CD4-positive, alpha-beta T cell (primary cell): Measurements from ENCODE around the gene ZC3H4. TPM values are rescaled to one million over a fixed set of nuclear protein-coding genes. Genes with fewer than 3 reads are reported as not detected.

ENCODE experiments used
- ATAC-seq: fragments of 200-7000 bp; cut with Tn5 transposase; one replicate; pipeline ENCODE4 v1.10.0; 2022; ENCODE audit warnings: mild to moderate bottlenecking; ENCODE audit not compliant: poor library complexity
- CTCF ChIA-PET: fragments of 350-600 bp; sonication (Branson Sonifier 250); formaldehyde crosslinking; loops from one replicate; lab custom pipeline; 2021; ENCODE audit warnings: antibody characterized with exemption, inconsistent platforms; lab: Charles Lee
- POLR2A ChIA-PET: fragments of 350-600 bp; sonication (Branson Sonifier 250); formaldehyde crosslinking; loops from one replicate; lab custom pipeline; 2021; ENCODE audit warnings: antibody characterized with exemption, inconsistent platforms; lab: Charles Lee
- DNase-seq, 14 experiments: peaks; one replicate each; pipeline ENCODE4 v3.0.0-alpha.2; 2013 to 2020; ENCODE audit warnings: mixed read lengths in 2 of 14
- H3K27ac ChIP-seq, 2 donors: one replicate each; pipeline versions ENCODE4 v1.5.1 to v1.7.0; 2013; ENCODE audit warnings: low read length in 2 of 2, low read depth in 1 of 2, mild to moderate bottlenecking in 1 of 2
- H3K27me3 ChIP-seq, 2 experiments: 1 replicate in 1 of 2; 2 replicates in 1 of 2; pipeline versions ENCODE4 v1.6.1 to v1.7.0; 2013; ENCODE audit warnings: low read length in 2 of 2, control low read depth in 1 of 2, mild to moderate bottlenecking in 1 of 2, moderate library complexity in 1 of 2; ENCODE audit not compliant: insufficient read depth in 2 of 2, control insufficient read depth in 1 of 2
- H3K36me3 ChIP-seq: one replicate; pipeline ENCODE4 v1.6.1; 2013; ENCODE audit warnings: low read length, control low read depth; ENCODE audit not compliant: insufficient read depth
- H3K4me1 ChIP-seq: one replicate; pipeline ENCODE4 v1.6.1; 2013; ENCODE audit warnings: low read length, control low read depth; ENCODE audit not compliant: insufficient read depth
- H3K4me3 ChIP-seq: one replicate; pipeline ENCODE4 v1.5.1; 2013; ENCODE audit warnings: mild to moderate bottlenecking, low read length, moderate library complexity
- H3K9me3 ChIP-seq, 2 experiments: 1 replicate in 1 of 2; 2 replicates in 1 of 2; pipeline versions ENCODE4 v1.6.1 to v1.7.0; 2013; ENCODE audit warnings: low read length in 2 of 2, mild to moderate bottlenecking in 2 of 2, control low read depth in 1 of 2, moderate library complexity in 1 of 2; ENCODE audit not compliant: control insufficient read depth in 1 of 2, insufficient read depth in 1 of 2
- H3K27ac Mint-ChIP-seq: one replicate; pipeline ENCODE4 v1.8.0; 2020; ENCODE audit warnings: mixed read lengths
- H3K27me3 Mint-ChIP-seq: one replicate; pipeline ENCODE4 v1.8.0; 2021; ENCODE audit warnings: mixed read lengths
- H3K36me3 Mint-ChIP-seq: one replicate; pipeline ENCODE4 v1.8.0; 2021; ENCODE audit warnings: low read depth, mixed read lengths
- H3K4me1 Mint-ChIP-seq: one replicate; pipeline ENCODE4 v1.8.0; 2021; ENCODE audit warnings: low read depth, mixed read lengths
- H3K4me3 Mint-ChIP-seq: one replicate; pipeline ENCODE4 v1.8.0; 2020; ENCODE audit warnings: mild to moderate bottlenecking, mixed read lengths
- H3K9me3 Mint-ChIP-seq: one replicate; pipeline ENCODE4 v1.8.0; 2020; ENCODE audit warnings: mixed read lengths
- intact Hi-C, 2 experiments: fragments of 100-400 bp; cut with DNase I in 1 of 2; cut with micrococcal nuclease in 1 of 2; formaldehyde crosslinking; loops; one replicate each; pipeline versions ENCODE4 v1.15.1 to v1.9.0; 2023 to 2025; cut with DNase I, micrococcal nuclease
- total RNA-seq, 174 experiments: library from RNA in 2 of 174; stranded (reverse) in 2 of 174; gene quantifications; one replicate each; pipeline ENCODE4 v1.2.3 and lab custom pipeline; 2021 to 2026
- TF ChIP-seq, protein P1 (sequence below): fragments of 200-600 bp; IDR thresholded peaks from one replicate; pipeline ENCODE4 v1.8.0; 2022; ENCODE audit warnings: antibody characterized with exemption, mild to moderate bottlenecking

ZC3H4 gene
- total RNA-seq, 2 experiments from 2014 or later, result 39.4 to 43.7 TPM

DNA sequence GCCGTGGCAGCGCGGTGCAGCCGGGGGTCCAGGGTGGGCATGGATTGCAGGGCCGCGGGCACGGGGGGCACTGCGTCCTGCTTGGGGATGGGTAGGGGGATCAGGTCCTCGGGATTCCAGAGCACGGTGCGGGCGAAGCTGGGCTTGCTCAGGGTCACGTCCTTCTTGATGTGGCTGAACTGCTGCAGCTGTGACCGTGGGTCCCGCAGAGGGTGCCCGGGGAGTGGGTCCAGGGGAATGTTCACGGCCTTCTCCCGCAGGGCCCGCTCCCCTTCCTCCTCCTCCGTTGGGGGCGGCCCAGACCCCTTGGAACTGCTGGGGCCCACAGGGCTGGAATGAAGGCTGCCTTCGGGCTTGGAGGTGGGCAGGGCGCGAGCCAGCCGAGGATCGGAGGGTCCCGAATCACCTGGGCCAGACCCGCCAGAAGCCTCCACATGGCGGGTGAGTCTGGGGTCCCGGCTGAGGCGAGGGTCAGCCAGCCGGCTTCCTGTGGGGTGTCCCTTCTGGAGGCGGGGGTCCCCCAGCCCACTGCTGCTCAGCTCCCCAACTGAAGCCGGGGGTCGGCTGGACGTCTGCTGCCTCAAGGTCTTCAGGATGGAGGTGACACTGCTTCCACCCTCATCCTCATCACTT lies 46.2 kb downstream of the ZC3H4 start:
- ChIA-PET POLR2A (no interaction called here), CTCF (no interaction called here)
- TF ChIP-seq, protein P1, sequence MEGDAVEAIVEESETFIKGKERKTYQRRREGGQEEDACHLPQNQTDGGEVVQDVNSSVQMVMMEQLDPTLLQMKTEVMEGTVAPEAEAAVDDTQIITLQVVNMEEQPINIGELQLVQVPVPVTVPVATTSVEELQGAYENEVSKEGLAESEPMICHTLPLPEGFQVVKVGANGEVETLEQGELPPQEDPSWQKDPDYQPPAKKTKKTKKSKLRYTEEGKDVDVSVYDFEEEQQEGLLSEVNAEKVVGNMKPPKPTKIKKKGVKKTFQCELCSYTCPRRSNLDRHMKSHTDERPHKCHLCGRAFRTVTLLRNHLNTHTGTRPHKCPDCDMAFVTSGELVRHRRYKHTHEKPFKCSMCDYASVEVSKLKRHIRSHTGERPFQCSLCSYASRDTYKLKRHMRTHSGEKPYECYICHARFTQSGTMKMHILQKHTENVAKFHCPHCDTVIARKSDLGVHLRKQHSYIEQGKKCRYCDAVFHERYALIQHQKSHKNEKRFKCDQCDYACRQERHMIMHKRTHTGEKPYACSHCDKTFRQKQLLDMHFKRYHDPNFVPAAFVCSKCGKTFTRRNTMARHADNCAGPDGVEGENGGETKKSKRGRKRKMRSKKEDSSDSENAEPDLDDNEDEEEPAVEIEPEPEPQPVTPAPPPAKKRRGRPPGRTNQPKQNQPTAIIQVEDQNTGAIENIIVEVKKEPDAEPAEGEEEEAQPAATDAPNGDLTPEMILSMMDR, result no peak
- intact Hi-C loops, result no loop called here
- no peak overlapping the region for H3K4me3 Mint-ChIP-seq
- no peak overlapping the region for H3K4me3 ChIP-seq
- H3K4me1 Mint-ChIP-seq, result no peaks in the 10 kb centered on the region
- ATAC-seq (no peak), DNase-seq (no peak)
- no peak overlapping the region for H3K27ac ChIP-seq
- no peaks in the 10 kb centered on the region for H3K27me3 Mint-ChIP-seq
- no peaks in the 10 kb centered on the region for H3K27me3 ChIP-seq
- H3K9me3 Mint-ChIP-seq, result no peaks in the 10 kb centered on the region
- no peaks in the 10 kb centered on the region for H3K4me1 ChIP-seq
- peaks cover 68% of the 10 kb centered on the region for H3K36me3 Mint-ChIP-seq
- H3K9me3 ChIP-seq, result no peaks in the 10 kb centered on the region
- H3K36me3 ChIP-seq, result peaks cover 68% of the 10 kb centered on the region
- no peak overlapping the region for H3K27ac Mint-ChIP-seq

DNA sequence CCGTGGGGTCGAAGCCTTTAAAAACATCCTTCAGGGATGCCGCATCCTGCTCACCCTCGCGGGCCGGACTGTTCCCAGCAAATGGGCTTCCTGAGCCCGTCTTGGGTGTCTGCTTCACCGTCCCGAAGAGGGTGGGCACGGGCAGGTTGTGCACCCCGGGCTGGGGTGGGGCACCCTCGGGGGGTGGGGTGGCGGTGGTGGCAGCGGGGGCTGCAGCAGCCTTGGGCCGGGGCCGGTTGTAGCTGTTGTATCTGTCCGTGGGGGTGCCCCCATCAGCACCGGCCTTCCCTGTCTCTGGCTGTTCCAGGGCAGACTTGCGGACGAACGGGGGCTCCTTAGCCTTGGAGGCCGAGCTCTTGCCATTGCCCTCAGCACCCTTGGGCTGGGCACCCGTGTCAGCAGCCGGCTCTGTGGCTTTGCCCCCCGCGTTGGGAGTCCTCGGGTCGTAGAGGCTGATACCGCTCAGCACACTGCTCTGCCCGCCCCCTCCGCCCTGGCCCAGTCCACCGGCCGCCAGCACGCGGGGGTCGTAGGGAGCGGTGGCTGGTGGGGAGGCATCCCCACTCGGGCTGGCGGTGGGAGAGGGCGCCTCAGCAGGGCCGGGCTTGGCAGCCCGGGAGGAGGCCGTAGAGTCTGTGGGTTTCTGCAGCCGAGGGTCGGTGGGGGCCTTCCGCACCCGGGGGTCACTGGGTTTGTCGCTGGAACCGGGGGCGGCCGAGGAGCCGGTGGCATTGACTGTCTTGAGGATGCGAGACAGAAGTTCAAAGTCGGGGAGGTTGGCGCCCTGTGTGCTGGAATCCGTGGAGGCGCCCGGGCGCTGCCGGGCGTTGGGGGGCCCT lies 47.0 kb downstream of the ZC3H4 start:
- H3K36me3 ChIP-seq, result peaks cover 62% of the 10 kb centered on the region
- no peak overlapping the region for H3K4me3 Mint-ChIP-seq
- CTCF ChIA-PET, result no interaction called here

DNA sequence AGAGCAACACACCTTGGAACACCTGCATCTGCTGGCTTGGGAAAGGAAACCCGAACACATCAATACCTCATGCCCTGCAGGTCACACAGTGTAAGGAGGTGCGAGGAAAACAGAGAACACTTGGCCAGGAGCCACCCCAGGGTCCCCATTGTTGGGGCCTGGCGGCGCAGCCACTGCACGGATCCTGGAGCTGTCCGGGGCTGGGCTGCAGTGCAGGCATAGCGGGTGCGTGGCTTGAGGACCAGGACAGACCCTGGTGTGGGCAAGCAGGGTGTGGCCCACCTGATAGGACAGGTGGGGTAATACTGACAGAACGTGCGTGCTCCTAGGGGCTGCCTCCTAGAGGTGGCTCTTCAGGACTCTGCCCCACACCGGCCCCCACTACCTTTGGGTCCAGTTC lies 48.3 kb downstream of the ZC3H4 start:
- Mint-ChIP-seq H3K9me3 (no peaks in the 10 kb centered on the region), H3K27me3 (no peaks in the 10 kb centered on the region), H3K4me3 (no peak overlapping the region), H3K4me1 (no peaks in the 10 kb centered on the region), H3K27ac (no peak overlapping the region), H3K36me3 (peaks cover 50% of the 10 kb centered on the region)
- Histone ChIP-seq H3K4me3 (no peak overlapping the region), H3K27me3 (no peaks in the 10 kb centered on the region), H3K4me1 (no peaks in the 10 kb centered on the region), H3K36me3 (peaks cover 48% of the 10 kb centered on the region), H3K27ac (no peak overlapping the region), H3K9me3 (no peaks in the 10 kb centered on the region)
- intact Hi-C loops, result no loop called here
- TF ChIP-seq, protein P1, result no peak
- ATAC-seq (no peak), DNase-seq (peak in 1 of 14 experiments; percentile 8)
- ChIA-PET CTCF (no interaction called here), POLR2A (no interaction called here)

More for the DNA sequence above, 47.0 kb downstream of the ZC3H4 start:
- H3K27me3 ChIP-seq, result no peaks in the 10 kb centered on the region
- H3K4me1 Mint-ChIP-seq, result no peaks in the 10 kb centered on the region
- POLR2A ChIA-PET, result no interaction called here
- ATAC-seq (no peak), DNase-seq (peak in 1 of 14 experiments; percentile 21)
- H3K4me1 ChIP-seq, result no peaks in the 10 kb centered on the region
- intact Hi-C loops, result no loop called here
- no peak overlapping the region for H3K4me3 ChIP-seq
- TF ChIP-seq, protein P1, result no peak
- H3K36me3 Mint-ChIP-seq, result peaks cover 63% of the 10 kb centered on the region
- no peak overlapping the region for H3K27ac Mint-ChIP-seq
- H3K27ac ChIP-seq, result no peak overlapping the region
- H3K27me3 Mint-ChIP-seq, result no peaks in the 10 kb centered on the region
- H3K9me3 Mint-ChIP-seq, result no peaks in the 10 kb centered on the region
- no peaks in the 10 kb centered on the region for H3K9me3 ChIP-seq
